ENCODE measurements around the gene TMEM80. TPM values are rescaled to one million over a fixed set of nuclear protein-coding genes. Genes with fewer than 3 reads are reported as not detected.

The TMEM80 gene
- total RNA-seq, 1 experiment from 2014 or later = 29.9 TPM

- intact Hi-C loops (cut with micrococcal nuclease; ENCODE audit: unreplicated experiment) = loop anchor here (1.0 to 10.0 kb wide), 2 partner anchors 27 to 169 kb away; no protein-coding TSS in a partner anchor
- peaks cover 68% of the 10 kb centered on the region for H3K36me3 Mint-ChIP-seq (ENCODE audit: insufficient read depth, unreplicated experiment)
- peak; percentile 59 for DNase-seq
- no TSS peak for BruUV-seq (replicated peaks)
- H3K9me3 Mint-ChIP-seq (ENCODE audit: low read depth, unreplicated experiment) = no peaks in the 10 kb centered on the region
- no peak overlapping the region for H3K27ac Mint-ChIP-seq (ENCODE audit: unreplicated experiment)
- no peaks in the 10 kb centered on the region for H3K4me1 Mint-ChIP-seq (ENCODE audit: low read depth, unreplicated experiment)
- TF ChIP-seq CTCF (IDR thresholded peaks at IDR 0.05; ENCODE audit: unreplicated experiment) = peak; percentile 67
- CTCF ChIA-PET = interaction anchor here (0.6 to 1.7 kb wide), 5 partner anchors 22 to 68 kb away, joined by 3 to 9 read pairs (median 4); partner anchors contain the start of genes TALDO1 and TMEM80
- no peak overlapping the region for H3K4me3 Mint-ChIP-seq (ENCODE audit: low read depth, unreplicated experiment)
- H3K27me3 Mint-ChIP-seq (ENCODE audit: unreplicated experiment) = no peaks in the 10 kb centered on the region
Observed at GRCh38 chr11:723120-723883, 27.7 kb downstream of the TMEM80 start.

- H3K9me3 Mint-ChIP-seq (ENCODE audit: low read depth, unreplicated experiment) = no peaks in the 10 kb centered on the region
- no peaks in the 10 kb centered on the region for H3K27me3 Mint-ChIP-seq (ENCODE audit: unreplicated experiment)
- intact Hi-C loops (cut with micrococcal nuclease; ENCODE audit: unreplicated experiment) = loop anchor here (10.0 kb wide), 1 partner anchor 169 kb away; no protein-coding TSS in a partner anchor
- BruUV-seq (replicated peaks) = no TSS peak
- no peaks in the 10 kb centered on the region for H3K4me1 Mint-ChIP-seq (ENCODE audit: low read depth, unreplicated experiment)
- H3K27ac Mint-ChIP-seq (ENCODE audit: unreplicated experiment) = no peak overlapping the region
- peaks cover 73% of the 10 kb centered on the region for H3K36me3 Mint-ChIP-seq (ENCODE audit: insufficient read depth, unreplicated experiment)
- no peak overlapping the region for H3K4me3 Mint-ChIP-seq (ENCODE audit: low read depth, unreplicated experiment)
- TF ChIP-seq CTCF (IDR thresholded peaks at IDR 0.05; ENCODE audit: unreplicated experiment) = no peak
- DNase-seq = no peak
- CTCF ChIA-PET = interaction anchor here (0.6 kb wide), 1 partner anchor 450 kb away, joined by 3 read pairs; no protein-coding TSS in a partner anchor
Observed at GRCh38 chr11:724049-724777, 28.6 kb downstream of the TMEM80 start.

GRCh38 chr11:724778-725386, 29.3 kb downstream of the TMEM80 start:
- Mint-ChIP-seq H3K27me3 (ENCODE audit: unreplicated experiment) (no peaks in the 10 kb centered on the region), H3K27ac (ENCODE audit: unreplicated experiment) (no peak overlapping the region), H3K36me3 (ENCODE audit: insufficient read depth, unreplicated experiment) (peaks cover 75% of the 10 kb centered on the region), H3K9me3 (ENCODE audit: low read depth, unreplicated experiment) (no peaks in the 10 kb centered on the region), H3K4me3 (ENCODE audit: low read depth, unreplicated experiment) (no peak overlapping the region), H3K4me1 (ENCODE audit: low read depth, unreplicated experiment) (peaks cover 5% of the 10 kb centered on the region)
- no peak for DNase-seq
- no peak for TF ChIP-seq CTCF (IDR thresholded peaks at IDR 0.05; ENCODE audit: unreplicated experiment)
- intact Hi-C loops (cut with micrococcal nuclease; ENCODE audit: unreplicated experiment) = loop anchor here (10.0 kb wide), 1 partner anchor 170 kb away; no protein-coding TSS in a partner anchor
- CTCF ChIA-PET = interaction anchor here (0.6 kb wide), 1 partner anchor 451 kb away, joined by 3 read pairs; no protein-coding TSS in a partner anchor
- BruUV-seq (replicated peaks) = no TSS peak

GRCh38 chr11:725624-726202, 30.1 kb downstream of the TMEM80 start:
- CTCF ChIA-PET = interaction anchor here (0.9 kb wide), 1 partner anchor 13 kb away, joined by 5 read pairs; no protein-coding TSS in a partner anchor
- H3K4me1 Mint-ChIP-seq (ENCODE audit: low read depth, unreplicated experiment) = peaks cover 8% of the 10 kb centered on the region
- intact Hi-C loops (cut with micrococcal nuclease; ENCODE audit: unreplicated experiment) = loop anchor here (10.0 kb wide), 1 partner anchor 171 kb away; no protein-coding TSS in a partner anchor
- peaks cover 70% of the 10 kb centered on the region for H3K36me3 Mint-ChIP-seq (ENCODE audit: insufficient read depth, unreplicated experiment)
- TF ChIP-seq CTCF (IDR thresholded peaks at IDR 0.05; ENCODE audit: unreplicated experiment) = no peak
- BruUV-seq (replicated peaks) = no TSS peak
- no peak overlapping the region for H3K4me3 Mint-ChIP-seq (ENCODE audit: low read depth, unreplicated experiment)
- H3K27me3 Mint-ChIP-seq (ENCODE audit: unreplicated experiment) = no peaks in the 10 kb centered on the region
- no peaks in the 10 kb centered on the region for H3K9me3 Mint-ChIP-seq (ENCODE audit: low read depth, unreplicated experiment)
- no peak for DNase-seq
- no peak overlapping the region for H3K27ac Mint-ChIP-seq (ENCODE audit: unreplicated experiment)
